ENCODE measurements around the gene IMMP2L. TPM values are rescaled to one million over a fixed set of nuclear protein-coding genes. Genes with fewer than 3 reads are reported as not detected.
A peak's percentile ranks its signal among the peaks of the same experiment; 100 is the strongest.

The IMMP2L gene
- total RNA-seq, 4 donors from 2014 or later: 2.6 to 69.1 (median 34.7) TPM

GRCh38 chr7:110854651-110855050 is 707.6 kb downstream of the IMMP2L start:
- intact Hi-C loops (cut with DNase I; ENCODE audit: low total_unique reads): no loop called here
- no peak overlapping the region for H3K4me3 ChIP-seq
- DNase-seq: no peak
- H3K36me3 ChIP-seq: no peaks in the 10 kb centered on the region
- H3K27me3 ChIP-seq: no peaks in the 10 kb centered on the region
- H3K9me3 ChIP-seq: no peaks in the 10 kb centered on the region
- no peak for TF ChIP-seq POLR2A (IDR thresholded peaks at IDR 0.05)
- TF ChIP-seq, protein P1, sequence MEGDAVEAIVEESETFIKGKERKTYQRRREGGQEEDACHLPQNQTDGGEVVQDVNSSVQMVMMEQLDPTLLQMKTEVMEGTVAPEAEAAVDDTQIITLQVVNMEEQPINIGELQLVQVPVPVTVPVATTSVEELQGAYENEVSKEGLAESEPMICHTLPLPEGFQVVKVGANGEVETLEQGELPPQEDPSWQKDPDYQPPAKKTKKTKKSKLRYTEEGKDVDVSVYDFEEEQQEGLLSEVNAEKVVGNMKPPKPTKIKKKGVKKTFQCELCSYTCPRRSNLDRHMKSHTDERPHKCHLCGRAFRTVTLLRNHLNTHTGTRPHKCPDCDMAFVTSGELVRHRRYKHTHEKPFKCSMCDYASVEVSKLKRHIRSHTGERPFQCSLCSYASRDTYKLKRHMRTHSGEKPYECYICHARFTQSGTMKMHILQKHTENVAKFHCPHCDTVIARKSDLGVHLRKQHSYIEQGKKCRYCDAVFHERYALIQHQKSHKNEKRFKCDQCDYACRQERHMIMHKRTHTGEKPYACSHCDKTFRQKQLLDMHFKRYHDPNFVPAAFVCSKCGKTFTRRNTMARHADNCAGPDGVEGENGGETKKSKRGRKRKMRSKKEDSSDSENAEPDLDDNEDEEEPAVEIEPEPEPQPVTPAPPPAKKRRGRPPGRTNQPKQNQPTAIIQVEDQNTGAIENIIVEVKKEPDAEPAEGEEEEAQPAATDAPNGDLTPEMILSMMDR (IDR thresholded peaks at IDR 0.05): no peak
- H3K27ac ChIP-seq: no peak overlapping the region
- H3K4me1 ChIP-seq: peaks cover 0 to 9% of the 10 kb centered on the region in 2 donors

- no peak overlapping the region for H3K4me3 ChIP-seq
- no peaks in the 10 kb centered on the region for H3K9me3 ChIP-seq
- H3K27ac ChIP-seq: no peak overlapping the region
- intact Hi-C loops (cut with DNase I; ENCODE audit: low total_unique reads): no loop called here
- DNase-seq: no peak
- no peaks in the 10 kb centered on the region for H3K27me3 ChIP-seq
- H3K4me1 ChIP-seq: peaks cover 0 to 9% of the 10 kb centered on the region in 2 donors
- no peak for TF ChIP-seq POLR2A (IDR thresholded peaks at IDR 0.05)
- TF ChIP-seq, protein P1 (IDR thresholded peaks at IDR 0.05): no peak
- no peaks in the 10 kb centered on the region for H3K36me3 ChIP-seq
Observed at GRCh38 chr7:110854166-110854565, 708.1 kb downstream of the IMMP2L start.

DNA sequence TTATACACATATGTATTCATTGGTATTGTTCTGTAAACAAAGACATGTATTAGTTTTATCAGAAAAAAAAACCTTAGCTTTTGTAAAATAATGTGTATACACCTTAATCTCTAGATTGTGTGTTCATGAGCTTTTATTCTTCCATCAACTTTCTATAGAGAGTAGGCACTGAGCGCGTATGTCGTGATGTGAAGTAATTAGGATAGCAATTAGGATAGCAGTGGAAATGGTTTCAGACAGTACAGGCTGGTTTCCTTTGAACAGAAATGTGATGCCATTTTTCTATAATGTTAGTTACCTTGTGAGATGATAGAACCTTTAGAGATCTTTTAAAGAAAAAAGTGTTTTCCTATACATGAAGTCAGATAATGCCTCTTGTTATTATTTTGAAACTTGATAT is 709.0 kb downstream of the IMMP2L start:
- intact Hi-C loops (cut with DNase I; ENCODE audit: low total_unique reads): no loop called here
- Histone ChIP-seq H3K27me3 (no peaks in the 10 kb centered on the region), H3K4me3 (no peak overlapping the region), H3K9me3 (no peaks in the 10 kb centered on the region), H3K27ac (peak overlapping the region in 1 of 2 donors; percentile 30), H3K4me1 (peaks cover 0 to 9% of the 10 kb centered on the region in 2 donors), H3K36me3 (no peaks in the 10 kb centered on the region)
- DNase-seq: no peak
- TF ChIP-seq, protein P1 (IDR thresholded peaks at IDR 0.05): no peak
- TF ChIP-seq POLR2A (IDR thresholded peaks at IDR 0.05): no peak

GRCh38 chr7:110852156-110852940 is 709.9 kb downstream of the IMMP2L start:
- H3K27me3 ChIP-seq: no peaks in the 10 kb centered on the region
- no peaks in the 10 kb centered on the region for H3K9me3 ChIP-seq

DNA sequence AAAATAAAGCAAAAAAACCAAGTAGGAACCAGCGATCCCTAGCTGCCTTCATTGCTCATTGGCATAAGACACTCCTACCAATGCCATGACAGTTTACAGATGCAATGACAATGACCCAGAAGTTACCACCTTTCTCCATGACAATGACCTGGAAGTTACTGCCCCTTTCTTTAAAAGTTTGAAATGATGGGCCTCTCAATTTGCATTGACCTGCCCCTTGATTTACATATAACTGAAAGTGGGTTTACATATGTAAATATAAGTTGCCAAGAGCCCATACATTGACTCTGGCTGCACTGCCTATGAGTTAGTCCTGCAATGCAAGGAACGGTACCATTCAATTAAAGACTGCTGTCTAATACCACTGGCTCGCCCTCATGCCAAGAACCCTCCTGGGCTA is 712.1 kb downstream of the IMMP2L start:
- H3K9me3 ChIP-seq: no peaks in the 10 kb centered on the region
- no peak overlapping the region for H3K27ac ChIP-seq
- H3K36me3 ChIP-seq: no peaks in the 10 kb centered on the region
- intact Hi-C loops (cut with DNase I; ENCODE audit: low total_unique reads): no loop called here
- no peaks in the 10 kb centered on the region for H3K27me3 ChIP-seq
- no peak for DNase-seq
- TF ChIP-seq, protein P1 (IDR thresholded peaks at IDR 0.05): no peak
- TF ChIP-seq POLR2A (IDR thresholded peaks at IDR 0.05): no peak
- H3K4me3 ChIP-seq: no peak overlapping the region
- H3K4me1 ChIP-seq: peaks cover 0 to 9% of the 10 kb centered on the region in 2 donors

More at GRCh38 chr7:110852156-110852940, 709.9 kb downstream of the IMMP2L start:
- TF ChIP-seq POLR2A (IDR thresholded peaks at IDR 0.05): no peak
- TF ChIP-seq, protein P1 (IDR thresholded peaks at IDR 0.05): no peak
- peak overlapping the region in 1 of 2 donors; percentile 5 for H3K27ac ChIP-seq
- H3K36me3 ChIP-seq: no peaks in the 10 kb centered on the region
- intact Hi-C loops (cut with DNase I; ENCODE audit: low total_unique reads): no loop called here
- H3K4me1 ChIP-seq: peaks cover 0 to 9% of the 10 kb centered on the region in 2 donors
- no peak overlapping the region for H3K4me3 ChIP-seq
- DNase-seq: peak; percentile 24

Data from uterus (tissue), 4 donors.